ENCODE measurements around the gene RTP2. TPM values are rescaled to one million over a fixed set of nuclear protein-coding genes. Genes with fewer than 3 reads are reported as not detected.

Gene RTP2
- total and polyA plus RNA-seq, 10 of the 15 experiments (the other 5 are each of a cell fraction or from before 2014, with no cell fraction given): not detected

DNA sequence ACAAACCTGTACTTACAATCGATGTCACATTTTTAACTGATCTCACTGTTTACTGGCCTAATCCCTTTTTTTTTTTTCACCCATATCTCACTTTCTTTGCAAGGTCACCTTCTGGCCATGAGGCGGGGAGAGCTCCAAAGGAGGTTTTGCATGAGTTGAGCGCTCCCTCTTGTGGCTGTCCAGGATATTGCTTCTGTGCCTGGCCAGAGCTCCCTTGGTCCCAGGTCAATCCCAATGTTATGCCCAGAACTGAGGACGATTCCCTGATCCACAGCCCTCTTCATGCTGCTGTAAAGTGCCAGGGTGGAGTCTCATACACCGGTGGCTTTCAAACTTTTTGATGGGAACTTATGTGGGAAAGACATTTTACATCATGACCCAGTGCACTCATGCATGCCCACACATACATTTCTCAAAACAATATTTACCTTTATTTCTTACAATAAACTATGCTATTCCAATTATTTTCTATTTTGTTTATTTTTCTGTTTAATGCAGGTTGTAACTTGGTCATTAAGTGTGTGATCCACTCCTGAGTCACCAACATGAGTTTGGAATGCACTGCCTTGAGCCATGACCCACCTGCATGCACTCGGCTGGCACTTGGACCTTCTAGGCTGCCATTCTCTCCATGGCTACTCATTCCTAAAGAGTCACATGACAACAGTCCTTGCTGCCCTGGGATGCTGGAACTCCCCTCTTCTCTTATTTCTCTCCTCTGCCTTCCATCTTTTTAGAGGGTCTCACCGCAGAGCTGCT is 22.5 kb downstream of the RTP2 start:
- H3K79me2 ChIP-seq (ENCODE audit: control insufficient read depth, insufficient read depth, low read length): no peaks in the 10 kb centered on the region
- RAD21 ChIA-PET (ENCODE audit: unreplicated experiment): interaction anchor here (0.6 to 7.9 kb wide), 29 partner anchors 8 to 1025 kb away, joined by 3 to 219 read pairs (median 3); no protein-coding TSS in a partner anchor
- H4K20me1 ChIP-seq (ENCODE audit: control insufficient read depth, insufficient read depth): no peaks in the 10 kb centered on the region; the same call in 1 of the 2 replicates
- SMC1A ChIA-PET (ENCODE audit: uncharacterized antibody, unreplicated experiment): interaction anchor here (0.6 to 10.6 kb wide), 29 partner anchors 9 to 1606 kb away, joined by 3 to 231 read pairs (median 4); partner anchors contain the start of genes RTP2, RTP4 and SST
- H3K27ac ChIP-seq (ENCODE audit: control insufficient read depth, insufficient read depth): no peak overlapping the region
- no peak overlapping the region for H2AFZ ChIP-seq (ENCODE audit: control insufficient read depth, low read depth, low read length)
- no peak overlapping the region for H3K9ac ChIP-seq (ENCODE audit: control insufficient read depth, insufficient read depth, low read length)
- DNase-seq (ENCODE audit: low read depth, low spot score) (no peak), FAIRE-seq (peak; percentile 71), ATAC-seq (peak; percentile 97)
- H3K4me3 ChIP-seq: no peak overlapping the region
- in situ Hi-C loops (cut with MboI): loop anchor here (5.0 kb wide), 1 partner anchor 363 kb away; no protein-coding TSS in a partner anchor
- H3K9me3 ChIP-seq (replicated peaks; ENCODE audit: control insufficient read depth, insufficient read depth, low read length): no peaks in the 10 kb centered on the region
- H3K4me1 ChIP-seq (ENCODE audit: control insufficient read depth, insufficient read depth, low read length): no peaks in the 10 kb centered on the region
- BruUV-seq (replicated peaks): no TSS peak
- WGBS (ENCODE audit: insufficient coverage, insufficient replicate concordance, low lambda C conversion rate, missing lambda C conversion rate): under 1% methylated on average over 7 of the region's 7 CpGs
- intact Hi-C loops (cut with micrococcal nuclease; ENCODE audit: unreplicated experiment): loop anchor here (1.0 kb wide), 3 partner anchors 64 to 460 kb away; no protein-coding TSS in a partner anchor
- H3K36me3 ChIP-seq (ENCODE audit: control insufficient read depth in 2 of 2, insufficient read depth in 2 of 2, low read length in 1 of 2): no peaks in the 10 kb centered on the region
- CTCF ChIA-PET: interaction anchor here (0.6 to 20.7 kb wide), 45 partner anchors 8 to 1362 kb away, joined by 3 to 519 read pairs (median 6); partner anchors contain the start of genes RTP4 and SST
- no peak overlapping the region for H3K4me2 ChIP-seq (ENCODE audit: control insufficient read depth, insufficient read depth)
- POLR2A ChIA-PET: interaction anchor here (0.6 to 1.1 kb wide), 2 partner anchors 64 to 362 kb away, joined by 3 read pairs; no protein-coding TSS in a partner anchor
- H3K27me3 ChIP-seq (replicated peaks in 1 of 2; ENCODE audit: control insufficient read depth in 2 of 2, insufficient read depth in 2 of 2, low read length in 1 of 2): no peaks in the 10 kb centered on the region
- TF ChIP-seq PAX5 (IDR thresholded peaks at IDR 0.05; ENCODE audit: borderline replicate concordance, low read depth, low read length): peak; percentile 56; the same call in 1 of the 2 replicates
- TF ChIP-seq FOXK2 (IDR thresholded peaks at IDR 0.05): no peak
- no peak for TF ChIP-seq SRF (IDR thresholded peaks at IDR 0.05; ENCODE audit: low read depth in 2 of 2, low read length in 2 of 2)
- peak; percentile 53; the same call in 1 of the 2 replicates for TF ChIP-seq RB1 (IDR thresholded peaks at IDR 0.05; ENCODE audit: borderline replicate concordance)
- TF ChIP-seq ZNF384 (IDR thresholded peaks at IDR 0.05; ENCODE audit: borderline replicate concordance, low read depth, low read length): 0 out of 2 replicates have a peak, but pooled peaks have one; percentile 6
- TF ChIP-seq ZZZ3 (IDR thresholded peaks at IDR 0.05; ENCODE audit: control insufficient read depth, insufficient read length, low read depth): no peak
- TF ChIP-seq FOXM1 (IDR thresholded peaks at IDR 0.05; ENCODE audit: low read depth, low read length): 0 out of 2 replicates have a peak, but pooled peaks have one; percentile 8
- peak; percentile 91 for TF ChIP-seq RAD21 (IDR thresholded peaks at IDR 0.05; ENCODE audit: insufficient read depth, low read depth, low read length)
- no peak for TF ChIP-seq EP300 (IDR thresholded peaks at IDR 0.05; ENCODE audit: borderline replicate concordance in 1 of 2, control insufficient read depth in 1 of 2, low read depth in 2 of 2, low read length in 2 of 2)
- TF ChIP-seq, protein P1, sequence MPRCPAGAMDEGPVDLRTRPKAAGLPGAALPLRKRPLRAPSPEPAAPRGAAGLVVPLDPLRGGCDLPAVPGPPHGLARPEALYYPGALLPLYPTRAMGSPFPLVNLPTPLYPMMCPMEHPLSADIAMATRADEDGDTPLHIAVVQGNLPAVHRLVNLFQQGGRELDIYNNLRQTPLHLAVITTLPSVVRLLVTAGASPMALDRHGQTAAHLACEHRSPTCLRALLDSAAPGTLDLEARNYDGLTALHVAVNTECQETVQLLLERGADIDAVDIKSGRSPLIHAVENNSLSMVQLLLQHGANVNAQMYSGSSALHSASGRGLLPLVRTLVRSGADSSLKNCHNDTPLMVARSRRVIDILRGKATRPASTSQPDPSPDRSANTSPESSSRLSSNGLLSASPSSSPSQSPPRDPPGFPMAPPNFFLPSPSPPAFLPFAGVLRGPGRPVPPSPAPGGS (IDR thresholded peaks at IDR 0.05; ENCODE audit: borderline replicate concordance, insufficient read depth, low read depth, low read length, poor library complexity, severe bottlenecking): no peak
- TF ChIP-seq, protein P2, sequence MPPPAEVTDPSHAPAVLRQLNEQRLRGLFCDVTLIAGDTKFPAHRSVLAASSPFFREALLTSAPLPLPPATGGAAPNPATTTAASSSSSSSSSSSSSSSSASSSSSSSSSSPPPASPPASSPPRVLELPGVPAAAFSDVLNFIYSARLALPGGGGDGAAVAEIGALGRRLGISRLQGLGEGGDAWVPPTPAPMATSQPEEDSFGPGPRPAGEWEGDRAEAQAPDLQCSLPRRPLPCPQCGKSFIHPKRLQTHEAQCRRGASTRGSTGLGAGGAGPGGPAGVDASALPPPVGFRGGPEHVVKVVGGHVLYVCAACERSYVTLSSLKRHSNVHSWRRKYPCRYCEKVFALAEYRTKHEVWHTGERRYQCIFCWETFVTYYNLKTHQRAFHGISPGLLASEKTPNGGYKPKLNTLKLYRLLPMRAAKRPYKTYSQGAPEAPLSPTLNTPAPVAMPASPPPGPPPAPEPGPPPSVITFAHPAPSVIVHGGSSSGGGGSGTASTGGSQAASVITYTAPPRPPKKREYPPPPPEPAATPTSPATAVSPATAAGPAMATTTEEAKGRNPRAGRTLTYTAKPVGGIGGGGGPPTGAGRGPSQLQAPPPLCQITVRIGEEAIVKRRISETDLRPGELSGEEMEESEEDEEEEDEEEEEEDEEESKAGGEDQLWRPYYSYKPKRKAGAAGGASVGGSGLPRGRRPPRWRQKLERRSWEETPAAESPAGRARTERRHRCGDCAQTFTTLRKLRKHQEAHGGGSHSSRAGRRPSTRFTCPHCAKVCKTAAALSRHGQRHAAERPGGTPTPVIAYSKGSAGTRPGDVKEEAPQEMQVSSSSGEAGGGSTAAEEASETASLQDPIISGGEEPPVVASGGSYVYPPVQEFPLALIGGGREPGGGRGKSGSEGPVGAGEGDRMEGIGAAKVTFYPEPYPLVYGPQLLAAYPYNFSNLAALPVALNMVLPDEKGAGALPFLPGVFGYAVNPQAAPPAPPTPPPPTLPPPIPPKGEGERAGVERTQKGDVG (CRISPR knock-in tag; IDR thresholded peaks at IDR 0.05): no peak
- TF ChIP-seq, protein P3, sequence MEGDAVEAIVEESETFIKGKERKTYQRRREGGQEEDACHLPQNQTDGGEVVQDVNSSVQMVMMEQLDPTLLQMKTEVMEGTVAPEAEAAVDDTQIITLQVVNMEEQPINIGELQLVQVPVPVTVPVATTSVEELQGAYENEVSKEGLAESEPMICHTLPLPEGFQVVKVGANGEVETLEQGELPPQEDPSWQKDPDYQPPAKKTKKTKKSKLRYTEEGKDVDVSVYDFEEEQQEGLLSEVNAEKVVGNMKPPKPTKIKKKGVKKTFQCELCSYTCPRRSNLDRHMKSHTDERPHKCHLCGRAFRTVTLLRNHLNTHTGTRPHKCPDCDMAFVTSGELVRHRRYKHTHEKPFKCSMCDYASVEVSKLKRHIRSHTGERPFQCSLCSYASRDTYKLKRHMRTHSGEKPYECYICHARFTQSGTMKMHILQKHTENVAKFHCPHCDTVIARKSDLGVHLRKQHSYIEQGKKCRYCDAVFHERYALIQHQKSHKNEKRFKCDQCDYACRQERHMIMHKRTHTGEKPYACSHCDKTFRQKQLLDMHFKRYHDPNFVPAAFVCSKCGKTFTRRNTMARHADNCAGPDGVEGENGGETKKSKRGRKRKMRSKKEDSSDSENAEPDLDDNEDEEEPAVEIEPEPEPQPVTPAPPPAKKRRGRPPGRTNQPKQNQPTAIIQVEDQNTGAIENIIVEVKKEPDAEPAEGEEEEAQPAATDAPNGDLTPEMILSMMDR (IDR thresholded peaks at IDR 0.05 in 2 of 3, conservative IDR thresholded peaks at IDR 0.05 in 1 of 3; ENCODE audit: control insufficient read depth in 2 of 3, extremely low read depth in 1 of 3, insufficient read depth in 1 of 3, low read depth in 3 of 3, low read length in 3 of 3): peak; percentile 84 to 94 (median 89)
- TF ChIP-seq SMAD1 (IDR thresholded peaks at IDR 0.05; ENCODE audit: low read depth, partially characterized antibody): no peak

Data from GM12878 (cell line).